Prostate gland (tissue), 2 donors: ENCODE results near the gene MBOAT7. TPM values are rescaled to one million over a fixed set of nuclear protein-coding genes. Genes with fewer than 3 reads are reported as not detected.
"Not testable (repeated sequence)": the region's sequence is repeated elsewhere in the genome, so short reads cannot be mapped to it uniquely, and the experiment has no call there.

Experiments used
- DNase-seq: peaks from one replicate; pipeline ENCODE4 v3.0.0-alpha.2; 2019; ENCODE audit warnings: low spot score
- H3K27ac ChIP-seq, 2 donors: fragments of 200-600 bp; sonication (generic); 2 replicates each; pipeline ENCODE4 v1.5.1; 2017 to 2019
- H3K27me3 ChIP-seq: fragments of 200-600 bp; sonication (generic); replicated peaks from 2 replicates; pipeline ENCODE4 v1.5.1; 2019; ENCODE audit not compliant: insufficient read depth
- H3K36me3 ChIP-seq, 2 donors: fragments of 200-600 bp; sonication (generic); 1 replicate in 1 of 2; 2 replicates in 1 of 2; pipeline versions ENCODE4 v1.5.1 to v1.8.1; 2017 to 2019
- H3K4me1 ChIP-seq: fragments of 200-600 bp; sonication (generic); replicated peaks from 2 replicates; pipeline ENCODE4 v1.5.1; 2019
- H3K4me3 ChIP-seq, 2 donors: fragments of 200-600 bp; sonication (generic); 2 replicates each; pipeline ENCODE4 v1.5.1; 2017 to 2019
- H3K9me3 ChIP-seq: fragments of 200-600 bp; sonication (generic); 2 replicates; pipeline ENCODE4 v1.5.1; 2017
- CTCF ChIP-seq, 4 experiments: fragments of 200-600 bp in 2 of 4; fragments of 450-650 bp in 2 of 4; sonication (generic) in 2 of 4; IDR thresholded peaks; 1 replicate in 3 of 4; 2 replicates in 1 of 4; pipeline ENCODE4 v1.5.1; 2016 to 2019; ENCODE audit warnings: antibody characterized with exemption in 4 of 4, mild to moderate bottlenecking in 2 of 4, moderate library complexity in 2 of 4
- POLR2A ChIP-seq: fragments of 450-650 bp; IDR thresholded peaks from one replicate; pipeline ENCODE4 v1.6.1; 2016; ENCODE audit warnings: antibody characterized with exemption, mild to moderate bottlenecking
- POLR2AphosphoS5 ChIP-seq: sonication (generic); formaldehyde crosslinking; IDR thresholded peaks from one replicate; pipeline ENCODE4 v1.6.1; 2017; ENCODE audit warnings: antibody characterized with exemption
- WGBS: methylation state at CpG from one replicate; pipeline ENCODE4 v1.1.5; 2018; 5-methylcytosine and 5-hydroxymethylcytosine counted together
- intact Hi-C: fragments of 100-400 bp; cut with DNase I; formaldehyde crosslinking; loops from one replicate; pipeline ENCODE4 v1.14.2; 2022
- total RNA-seq, 2 donors: library from RNA; depleted of rRNA; stranded (reverse); fragments of >200 nt; gene quantifications; one replicate each; pipeline ENCODE4 v1.1.0, GENCODE V29; 2016

Gene MBOAT7
- total RNA-seq, 2 donors from 2014 or later: 91.7 to 430 TPM

GRCh38 chr19:54196536-54196935 lies 7.2 kb upstream of the MBOAT7 start:
- Histone ChIP-seq H3K36me3 (peaks cover 0 to 4% of the 10 kb centered on the region in 2 donors), H3K27ac (no peak overlapping the region), H3K4me3 (no peak overlapping the region), H3K4me1 (peaks cover 4% of the 10 kb centered on the region), H3K9me3 (no peaks in the 10 kb centered on the region), H3K27me3 (no peaks in the 10 kb centered on the region)
- no peak for DNase-seq
- TF ChIP-seq POLR2AphosphoS5 (no peak), CTCF (IDR thresholded peaks at IDR 0.05) (no peak), POLR2A (no peak)
- intact Hi-C loops: no loop called here
- 75% methylated on average over 7 of the region's 7 CpGs for WGBS

- H3K27me3 ChIP-seq, H3K36me3 ChIP-seq, DNase-seq, H3K27ac ChIP-seq, H3K4me1 ChIP-seq, H3K9me3 ChIP-seq, intact Hi-C loops, H3K4me3 ChIP-seq: not testable (repeated sequence)
- 95% methylated on average over 12 of the region's 12 CpGs for WGBS
Measured at GRCh38 chr19:54194463-54194862, 5.1 kb upstream of the MBOAT7 start.

GRCh38 chr19:54193011-54193410 lies 3.6 kb upstream of the MBOAT7 start:
- H3K4me3 ChIP-seq: no peak overlapping the region
- intact Hi-C loops: no loop called here
- H3K4me1 ChIP-seq: peaks cover 4% of the 10 kb centered on the region

GRCh38 chr19:54191811-54192453 lies 2.6 kb upstream of the MBOAT7 start:
- Histone ChIP-seq H3K36me3 (peaks cover 0 to 4% of the 10 kb centered on the region in 2 donors), H3K27me3 (no peaks in the 10 kb centered on the region), H3K9me3 (no peaks in the 10 kb centered on the region), H3K27ac (peak overlapping the region; percentile 96 to 98), H3K4me1 (peaks cover 4% of the 10 kb centered on the region), H3K4me3 (peak overlapping the region; percentile 83 to 91)
- intact Hi-C loops: loop anchor here (2.0 kb wide), 1 partner anchor 31 kb away; no protein-coding TSS in a partner anchor
- WGBS: 62% methylated on average over 19 of the region's 19 CpGs
- DNase-seq: no peak
- TF ChIP-seq POLR2A (no peak), CTCF (IDR thresholded peaks at IDR 0.05) (no peak), POLR2AphosphoS5 (no peak)

More at GRCh38 chr19:54193011-54193410, 3.6 kb upstream of the MBOAT7 start:
- Histone ChIP-seq H3K27ac (no peak overlapping the region), H3K27me3 (no peaks in the 10 kb centered on the region), H3K36me3 (peaks cover 0 to 4% of the 10 kb centered on the region in 2 donors), H3K9me3 (no peaks in the 10 kb centered on the region)
- WGBS: 92% methylated on average over 11 of the region's 11 CpGs
- DNase-seq: no peak
- TF ChIP-seq POLR2A: no peak
- TF ChIP-seq POLR2AphosphoS5: no peak
- no peak for TF ChIP-seq CTCF (IDR thresholded peaks at IDR 0.05)

GRCh38 chr19:54191011-54191810 lies 1.8 kb upstream of the MBOAT7 start, which contains the start of gene TSEN34:
Gene TSEN34 (plus strand): TSS chr19:54191308. CDS start chr19:54191365, 57 bp downstream.
- Histone ChIP-seq H3K36me3 (peaks cover 0 to 4% of the 10 kb centered on the region in 2 donors), H3K4me1 (peaks cover 4% of the 10 kb centered on the region), H3K27me3 (no peaks in the 10 kb centered on the region), H3K4me3 (peak within 1 kb of the TSS; percentile 83 to 91), H3K27ac (peak within 1 kb of the TSS; percentile 96 to 98), H3K9me3 (no peaks in the 10 kb centered on the region)
- TF ChIP-seq POLR2AphosphoS5 (no peak), CTCF (IDR thresholded peaks at IDR 0.05) (no peak), POLR2A (peak; percentile 87)
- DNase-seq: peak; percentile 88
- intact Hi-C loops: loop anchor here (2.0 kb wide), 1 partner anchor 30 kb away; no protein-coding TSS in a partner anchor
- under 1% methylated on average over 69 of the region's 77 CpGs for WGBS
